SK-N-SH treated with all-trans-retinoic acid at 6 μM for 48 hours (cell line): ENCODE results near the gene MAP3K1.
A peak's percentile ranks its signal among the peaks of the same experiment; 100 is the strongest.

ENCODE experiments used
- ATAC-seq: fragments of 200-7000 bp; cut with Tn5 transposase; 3 replicates; pipeline ENCODE4 v1.9.1; 2020; ENCODE audit warnings: mild to moderate bottlenecking, moderate library complexity
- BACH2 ChIP-seq: fragments of 250-450 bp; sonication (Bioruptor Pico); IDR thresholded peaks from 2 replicates; pipeline ENCODE4 v1.9.0; 2021; ENCODE audit warnings: mild to moderate bottlenecking, borderline replicate concordance
- CREB5 ChIP-seq: fragments of 250-450 bp; sonication (Bioruptor Pico); IDR thresholded peaks from 2 replicates; pipeline ENCODE4 v1.5.1; 2020; ENCODE audit warnings: low read depth, mild to moderate bottlenecking, moderate library complexity
- CSDC2 ChIP-seq: fragments of 250-450 bp; sonication (Bioruptor Pico); IDR thresholded peaks from 2 replicates; pipeline ENCODE4 v1.5.0; 2020; ENCODE audit warnings: mild to moderate bottlenecking, moderate library complexity
- CSRNP3 ChIP-seq: fragments of 250-450 bp; sonication (Bioruptor Pico); IDR thresholded peaks from 2 replicates; pipeline ENCODE4 v1.5.1; 2021; ENCODE audit warnings: mild to moderate bottlenecking, moderate library complexity
- ESRRG ChIP-seq: fragments of 250-450 bp; sonication (Bioruptor Pico); IDR thresholded peaks from 2 replicates; pipeline ENCODE4 v1.6.1; 2021; ENCODE audit warnings: mild to moderate bottlenecking
- GLIS3 ChIP-seq: fragments of 250-450 bp; sonication (Bioruptor Pico); IDR thresholded peaks from 2 replicates; pipeline ENCODE4 v1.5.0; 2020; ENCODE audit warnings: mild to moderate bottlenecking, moderate library complexity
- ISL1 ChIP-seq: fragments of 250-450 bp; sonication (Bioruptor Pico); IDR thresholded peaks from 2 replicates; pipeline ENCODE4 v2.1.2; 2022; ENCODE audit warnings: mild to moderate bottlenecking, moderate library complexity
- OSR1 ChIP-seq: fragments of 250-450 bp; sonication (Bioruptor Pico); IDR thresholded peaks from 2 replicates; pipeline ENCODE4 v1.8.0; 2022; ENCODE audit warnings: moderate library complexity, mild to moderate bottlenecking, inconsistent platforms
- PATZ1 ChIP-seq: fragments of 250-450 bp; sonication (Bioruptor Pico); IDR thresholded peaks from 2 replicates; pipeline ENCODE4 v1.8.0; 2020; ENCODE audit warnings: mild to moderate bottlenecking, moderate library complexity, borderline replicate concordance
- POU6F1 ChIP-seq: fragments of 250-450 bp; sonication (Bioruptor Pico); IDR thresholded peaks from 2 replicates; pipeline ENCODE4 v1.8.0; 2021; ENCODE audit warnings: low read depth, mild to moderate bottlenecking, moderate library complexity, borderline replicate concordance
- PPARA ChIP-seq: fragments of 250-450 bp; sonication (Bioruptor Pico); IDR thresholded peaks from 2 replicates; pipeline ENCODE4 v1.5.0; 2020; ENCODE audit warnings: mild to moderate bottlenecking, borderline replicate concordance
- SNAI2 ChIP-seq: fragments of 250-450 bp; sonication (Bioruptor Pico); IDR thresholded peaks from 2 replicates; pipeline ENCODE4 v1.5.0; 2020; ENCODE audit warnings: mild to moderate bottlenecking, moderate library complexity
- TOX ChIP-seq: fragments of 250-450 bp; sonication (Bioruptor Pico); IDR thresholded peaks from 2 replicates; pipeline ENCODE4 v1.8.0; 2021; ENCODE audit warnings: mild to moderate bottlenecking, moderate library complexity, borderline replicate concordance
- ZFP3 ChIP-seq: fragments of 250-450 bp; sonication (Bioruptor Pico); IDR thresholded peaks from 2 replicates; pipeline ENCODE4 v1.5.0; 2020; ENCODE audit warnings: mild to moderate bottlenecking, moderate library complexity
- ZFP30 ChIP-seq: fragments of 450-650 bp; formaldehyde crosslinking; IDR thresholded peaks from 2 replicates; pipeline ENCODE4 v1.5.0; 2022; ENCODE audit warnings: mild to moderate bottlenecking, moderate library complexity
- ZNF565 ChIP-seq: fragments of 450-650 bp; formaldehyde crosslinking; conservative IDR thresholded peaks from 2 replicates; pipeline ENCODE4 v1.5.0; 2020; ENCODE audit warnings: low read depth, mild to moderate bottlenecking, moderate library complexity
- ZNF70 ChIP-seq: fragments of 450-650 bp; formaldehyde crosslinking; IDR thresholded peaks from 2 replicates; pipeline ENCODE4 v1.5.0; 2020; ENCODE audit warnings: mild to moderate bottlenecking, moderate library complexity
- ZNF8 ChIP-seq: fragments of 450-650 bp; formaldehyde crosslinking; IDR thresholded peaks from 2 replicates; pipeline ENCODE4 v1.5.0; 2020; ENCODE audit warnings: mild to moderate bottlenecking, moderate library complexity
- TF ChIP-seq, protein P1 (sequence below): fragments of 250-450 bp; sonication (Bioruptor Pico); IDR thresholded peaks from 2 replicates; pipeline ENCODE4 v1.5.0; 2020; ENCODE audit warnings: mild to moderate bottlenecking, moderate library complexity

The MAP3K1 gene

GRCh38 chr5:56938858-56939257 lies 123.5 kb downstream of the MAP3K1 start:
- no peak for ATAC-seq
- no peak for TF ChIP-seq TOX
- no peak for TF ChIP-seq ISL1
- no peak for TF ChIP-seq ZNF70 (CRISPR knock-in tag)
- no peak for TF ChIP-seq BACH2 (CRISPR knock-in tag)
- TF ChIP-seq ZNF565 (CRISPR knock-in tag) = no peak
- TF ChIP-seq, protein P1, sequence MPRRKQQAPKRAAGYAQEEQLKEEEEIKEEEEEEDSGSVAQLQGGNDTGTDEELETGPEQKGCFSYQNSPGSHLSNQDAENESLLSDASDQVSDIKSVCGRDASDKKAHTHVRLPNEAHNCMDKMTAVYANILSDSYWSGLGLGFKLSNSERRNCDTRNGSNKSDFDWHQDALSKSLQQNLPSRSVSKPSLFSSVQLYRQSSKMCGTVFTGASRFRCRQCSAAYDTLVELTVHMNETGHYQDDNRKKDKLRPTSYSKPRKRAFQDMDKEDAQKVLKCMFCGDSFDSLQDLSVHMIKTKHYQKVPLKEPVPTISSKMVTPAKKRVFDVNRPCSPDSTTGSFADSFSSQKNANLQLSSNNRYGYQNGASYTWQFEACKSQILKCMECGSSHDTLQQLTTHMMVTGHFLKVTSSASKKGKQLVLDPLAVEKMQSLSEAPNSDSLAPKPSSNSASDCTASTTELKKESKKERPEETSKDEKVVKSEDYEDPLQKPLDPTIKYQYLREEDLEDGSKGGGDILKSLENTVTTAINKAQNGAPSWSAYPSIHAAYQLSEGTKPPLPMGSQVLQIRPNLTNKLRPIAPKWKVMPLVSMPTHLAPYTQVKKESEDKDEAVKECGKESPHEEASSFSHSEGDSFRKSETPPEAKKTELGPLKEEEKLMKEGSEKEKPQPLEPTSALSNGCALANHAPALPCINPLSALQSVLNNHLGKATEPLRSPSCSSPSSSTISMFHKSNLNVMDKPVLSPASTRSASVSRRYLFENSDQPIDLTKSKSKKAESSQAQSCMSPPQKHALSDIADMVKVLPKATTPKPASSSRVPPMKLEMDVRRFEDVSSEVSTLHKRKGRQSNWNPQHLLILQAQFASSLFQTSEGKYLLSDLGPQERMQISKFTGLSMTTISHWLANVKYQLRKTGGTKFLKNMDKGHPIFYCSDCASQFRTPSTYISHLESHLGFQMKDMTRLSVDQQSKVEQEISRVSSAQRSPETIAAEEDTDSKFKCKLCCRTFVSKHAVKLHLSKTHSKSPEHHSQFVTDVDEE (CRISPR knock-in tag) = no peak
- TF ChIP-seq ZNF8 (CRISPR knock-in tag) = no peak
- TF ChIP-seq OSR1 (CRISPR knock-in tag) = no peak
- TF ChIP-seq CSDC2 = no peak
- no peak for TF ChIP-seq CREB5 (CRISPR knock-in tag)
- no peak for TF ChIP-seq ZFP3 (CRISPR knock-in tag)
- no peak for TF ChIP-seq SNAI2 (CRISPR knock-in tag)
- no peak for TF ChIP-seq ZFP30 (CRISPR knock-in tag)

GRCh38 chr5:56941981-56942380 lies 126.6 kb downstream of the MAP3K1 start:
- no peak for TF ChIP-seq ESRRG
- TF ChIP-seq GLIS3 (CRISPR knock-in tag) = no peak
- TF ChIP-seq POU6F1 (CRISPR knock-in tag) = no peak
- TF ChIP-seq CSRNP3 = no peak
- no peak for TF ChIP-seq PPARA (CRISPR knock-in tag)
- no peak for TF ChIP-seq ZNF8 (CRISPR knock-in tag)
- no peak for TF ChIP-seq ISL1
- no peak for TF ChIP-seq ZNF565 (CRISPR knock-in tag)
- no peak for TF ChIP-seq PATZ1 (CRISPR knock-in tag)
- no peak for TF ChIP-seq SNAI2 (CRISPR knock-in tag)
- no peak for TF ChIP-seq OSR1 (CRISPR knock-in tag)
- TF ChIP-seq ZNF70 (CRISPR knock-in tag) = no peak
- no peak for TF ChIP-seq CREB5 (CRISPR knock-in tag)
- peak; percentile 100 for ATAC-seq
